ENCODE results near the gene ZNF383. TPM values are rescaled to one million over a fixed set of nuclear protein-coding genes. Genes with fewer than 3 reads are reported as not detected.

The ZNF383 gene
- polyA plus RNA-seq, 3 donors, result 2.8 to 4.2 (median 3.5) TPM

DNA sequence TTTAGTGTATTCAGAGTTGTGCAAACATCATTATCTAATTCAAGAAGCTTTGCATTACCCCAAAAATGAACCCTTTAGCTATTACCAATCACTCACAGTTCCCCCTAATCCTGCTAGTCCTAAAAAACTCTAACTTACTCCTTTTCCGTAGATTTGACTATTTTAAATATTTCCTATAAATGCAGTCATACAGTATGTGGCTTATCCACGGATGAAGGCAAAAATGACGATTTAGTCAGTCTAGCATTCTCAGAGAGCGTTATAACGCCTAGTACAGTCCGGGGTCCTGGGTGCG, 587 bp upstream of the ZNF383 start:
- Histone ChIP-seq H3K4me2 (replicated peaks; ENCODE audit: extremely low read depth, low read length, poor library complexity, severe bottlenecking) (peak overlapping the region; percentile 90), H3K79me2 (ENCODE audit: insufficient read depth, low read length) (peaks cover 35% of the 10 kb centered on the region), H3K9me3 (replicated peaks in 1 of 2; ENCODE audit: control insufficient read depth in 1 of 2, insufficient read depth in 1 of 2, low read length in 2 of 2) (peaks cover 18 to 39% of the 10 kb centered on the region in 2 donors), H4K20me1 (ENCODE audit: insufficient read depth, low read length) (no peaks in the 10 kb centered on the region), H3K27ac (ENCODE audit: low read depth in 1 of 2, low read length in 2 of 2) (peak overlapping the region; percentile 71 to 92), H3K36me3 (replicated peaks in 1 of 2; ENCODE audit: control insufficient read depth in 1 of 2, insufficient read depth in 2 of 2, low read length in 2 of 2) (peaks cover 3 to 34% of the 10 kb centered on the region in 2 donors), H3K9ac (ENCODE audit: insufficient read depth, low read length, poor library complexity, severe bottlenecking) (peak overlapping the region; percentile 85), H3K4me3 (replicated peaks in 1 of 3; ENCODE audit: low read depth in 2 of 3, low read length in 3 of 3) (peak overlapping the region; percentile 92 to 100 (median 94)), H2AFZ (ENCODE audit: insufficient read depth, low read depth, low read length, poor library complexity, severe bottlenecking) (peak overlapping the region; percentile 95), H3K4me1 (ENCODE audit: control insufficient read depth in 1 of 2, insufficient read depth in 2 of 2, low read length in 2 of 2) (peaks cover 10 to 16% of the 10 kb centered on the region in 2 donors), H3K27me3 (ENCODE audit: control insufficient read depth in 2 of 2, insufficient read depth in 2 of 2, low read length in 2 of 2) (no peaks in the 10 kb centered on the region)
- no peak for DNase-seq
- Mint-ChIP-seq H3K36me3 (peaks cover 10 to 29% of the 10 kb centered on the region in 2 donors), H3K27ac (peak overlapping the region in 6 of 7 donors; percentile 92 to 99 (median 94)), H3K9me3 (peaks cover 13 to 56% (median 42%) of the 10 kb centered on the region in 7 donors), H3K27me3 (ENCODE audit: low read depth in 3 of 3) (peaks cover 0 to 4% (median 2%) of the 10 kb centered on the region in 3 donors), H3K4me1 (peaks cover 16% of the 10 kb centered on the region), H3K4me3 (peak overlapping the region; percentile 99)
- TF ChIP-seq, protein P1, sequence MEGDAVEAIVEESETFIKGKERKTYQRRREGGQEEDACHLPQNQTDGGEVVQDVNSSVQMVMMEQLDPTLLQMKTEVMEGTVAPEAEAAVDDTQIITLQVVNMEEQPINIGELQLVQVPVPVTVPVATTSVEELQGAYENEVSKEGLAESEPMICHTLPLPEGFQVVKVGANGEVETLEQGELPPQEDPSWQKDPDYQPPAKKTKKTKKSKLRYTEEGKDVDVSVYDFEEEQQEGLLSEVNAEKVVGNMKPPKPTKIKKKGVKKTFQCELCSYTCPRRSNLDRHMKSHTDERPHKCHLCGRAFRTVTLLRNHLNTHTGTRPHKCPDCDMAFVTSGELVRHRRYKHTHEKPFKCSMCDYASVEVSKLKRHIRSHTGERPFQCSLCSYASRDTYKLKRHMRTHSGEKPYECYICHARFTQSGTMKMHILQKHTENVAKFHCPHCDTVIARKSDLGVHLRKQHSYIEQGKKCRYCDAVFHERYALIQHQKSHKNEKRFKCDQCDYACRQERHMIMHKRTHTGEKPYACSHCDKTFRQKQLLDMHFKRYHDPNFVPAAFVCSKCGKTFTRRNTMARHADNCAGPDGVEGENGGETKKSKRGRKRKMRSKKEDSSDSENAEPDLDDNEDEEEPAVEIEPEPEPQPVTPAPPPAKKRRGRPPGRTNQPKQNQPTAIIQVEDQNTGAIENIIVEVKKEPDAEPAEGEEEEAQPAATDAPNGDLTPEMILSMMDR (IDR thresholded peaks at IDR 0.05), result no peak
- intact Hi-C loops (cut with micrococcal nuclease), result loop anchor here (5.0 to 10.0 kb wide), 6 partner anchors 143 to 1003 kb away; partner anchors contain the start of genes ZNF527 (in 2 of the 2), ZNF850 (in 2 of the 2), ZNF146 (in 1 of the 2) and ZNF420 (in 1 of the 2)
- WGBS (ENCODE audit: insufficient coverage), result 0% methylated on average over 6 of the region's 7 CpGs

DNA sequence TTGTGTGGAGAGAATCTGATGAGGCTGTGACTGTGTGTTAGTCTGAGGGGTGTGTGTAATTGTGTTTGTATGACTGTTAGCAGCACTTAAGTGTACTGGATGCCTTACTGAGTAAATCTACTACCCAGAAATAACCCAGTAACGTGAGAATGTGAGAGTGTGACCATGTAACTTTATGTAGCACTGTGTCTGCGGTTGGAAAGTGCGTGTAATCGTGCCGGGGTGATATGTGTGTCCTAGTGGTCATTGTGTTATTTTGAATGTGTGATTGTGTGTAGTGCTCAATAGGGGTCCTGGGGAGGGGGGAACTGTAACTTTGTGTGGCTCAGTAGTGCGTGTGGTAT, 550 bp downstream of the ZNF383 start:
- Histone ChIP-seq H3K4me3 (replicated peaks in 1 of 3; ENCODE audit: low read depth in 2 of 3, low read length in 3 of 3) (peak overlapping the region; percentile 92 to 100 (median 94)), H3K27ac (ENCODE audit: low read depth in 1 of 2, low read length in 2 of 2) (peak overlapping the region in 1 of 2 donors; percentile 92), H3K9ac (ENCODE audit: insufficient read depth, low read length, poor library complexity, severe bottlenecking) (peak overlapping the region; percentile 85), H2AFZ (ENCODE audit: insufficient read depth, low read depth, low read length, poor library complexity, severe bottlenecking) (peak overlapping the region; percentile 95), H4K20me1 (ENCODE audit: insufficient read depth, low read length) (no peaks in the 10 kb centered on the region), H3K9me3 (replicated peaks in 1 of 2; ENCODE audit: control insufficient read depth in 1 of 2, insufficient read depth in 1 of 2, low read length in 2 of 2) (peaks cover 29 to 45% of the 10 kb centered on the region in 2 donors), H3K79me2 (ENCODE audit: insufficient read depth, low read length) (peaks cover 45% of the 10 kb centered on the region), H3K4me1 (ENCODE audit: control insufficient read depth in 1 of 2, insufficient read depth in 2 of 2, low read length in 2 of 2) (peaks cover 10 to 16% of the 10 kb centered on the region in 2 donors), H3K4me2 (replicated peaks; ENCODE audit: extremely low read depth, low read length, poor library complexity, severe bottlenecking) (peak overlapping the region; percentile 90), H3K27me3 (ENCODE audit: control insufficient read depth in 2 of 2, insufficient read depth in 2 of 2, low read length in 2 of 2) (no peaks in the 10 kb centered on the region), H3K36me3 (replicated peaks in 1 of 2; ENCODE audit: control insufficient read depth in 1 of 2, insufficient read depth in 2 of 2, low read length in 2 of 2) (peaks cover 3 to 45% of the 10 kb centered on the region in 2 donors)
- WGBS (ENCODE audit: insufficient coverage), result 34% methylated on average over 5 of the region's 6 CpGs
- Mint-ChIP-seq H3K27me3 (ENCODE audit: low read depth in 3 of 3) (peaks cover 0 to 4% (median 2%) of the 10 kb centered on the region in 3 donors), H3K9me3 (peaks cover 15 to 56% (median 42%) of the 10 kb centered on the region in 7 donors), H3K27ac (peak overlapping the region in 6 of 7 donors; percentile 92 to 99 (median 94)), H3K4me1 (peaks cover 16% of the 10 kb centered on the region), H3K36me3 (peaks cover 14 to 33% of the 10 kb centered on the region in 2 donors), H3K4me3 (peak overlapping the region; percentile 99)
- TF ChIP-seq, protein P1 (IDR thresholded peaks at IDR 0.05), result no peak
- intact Hi-C loops (cut with micrococcal nuclease), result loop anchor here (5.0 to 10.0 kb wide), 6 partner anchors 144 to 1004 kb away; partner anchors contain the start of genes ZNF527 (in 2 of the 2), ZNF850 (in 2 of the 2), ZNF146 (in 1 of the 2) and ZNF420 (in 1 of the 2)
- no peak for DNase-seq

All from CD14-positive monocyte (primary cell).